Aorta (tissue), 5 donors: ENCODE data around the gene CCT3. TPM values are rescaled to one million over a fixed set of nuclear protein-coding genes. Genes with fewer than 3 reads are reported as not detected.
"Not testable (repeated sequence)": the region's sequence is repeated elsewhere in the genome, so short reads cannot be mapped to it uniquely, and the experiment has no call there.

Source experiments
- ATAC-seq: fragments of 200-7000 bp; cut with Tn5 transposase; one replicate; pipeline ENCODE4 v1.9.1; 2022; ENCODE audit warnings: moderate library complexity; ENCODE audit not compliant: low FRiP score
- DNase-seq, 2 donors: peaks; one replicate each; pipeline ENCODE4 v3.0.0-alpha.2; 2020
- H3K27ac ChIP-seq, 2 donors: one replicate each; pipeline ENCODE4 v1.5.1; 2013; ENCODE audit warnings: low read length in 2 of 2, mild to moderate bottlenecking in 2 of 2, moderate library complexity in 2 of 2, control low read depth in 1 of 2, inconsistent platforms in 1 of 2, low read depth in 1 of 2
- H3K27me3 ChIP-seq, 2 donors: one replicate each; pipeline ENCODE4 v1.6.1; 2013; ENCODE audit warnings: control low read depth in 1 of 2, low read length in 1 of 2, mild to moderate bottlenecking in 1 of 2, moderate library complexity in 1 of 2; ENCODE audit not compliant: insufficient read depth in 2 of 2, control insufficient read depth in 1 of 2
- H3K36me3 ChIP-seq, 2 donors: one replicate each; pipeline ENCODE4 v1.6.1; 2013; ENCODE audit warnings: control low read depth in 1 of 2, low read length in 1 of 2, mild to moderate bottlenecking in 1 of 2; ENCODE audit not compliant: insufficient read depth in 2 of 2, control insufficient read depth in 1 of 2
- H3K4me1 ChIP-seq, 2 donors: one replicate each; pipeline ENCODE4 v1.6.1; 2013; ENCODE audit warnings: low read length in 2 of 2, control low read depth in 1 of 2, mild to moderate bottlenecking in 1 of 2, moderate library complexity in 1 of 2; ENCODE audit not compliant: insufficient read depth in 2 of 2, control insufficient read depth in 1 of 2
- H3K4me3 ChIP-seq, 2 donors: one replicate each; pipeline ENCODE4 v1.5.1; 2013; ENCODE audit warnings: low read length in 2 of 2, control low read depth in 1 of 2, mild to moderate bottlenecking in 1 of 2
- H3K9me3 ChIP-seq: one replicate; pipeline ENCODE4 v1.6.1; 2013; ENCODE audit warnings: mild to moderate bottlenecking, low read length; ENCODE audit not compliant: control insufficient read depth
- WGBS, 2 donors: extraction: QIAGEN DNeasy Blood & Tissue Kit; methylation state at CpG; one replicate each; pipeline ENCODE4 v1.1.7; 2013; 5-methylcytosine and 5-hydroxymethylcytosine counted together
- intact Hi-C, 2 donors: fragments of 100-400 bp; cut with DNase I; formaldehyde crosslinking; loops; one replicate each; pipeline versions ENCODE4 v1.14.2 to v1.15.0; 2022
- polyA plus RNA-seq, 2 donors: library from polyadenylated mRNA; stranded (reverse); fragments of 200-250 nt; gene quantifications; one replicate each; pipeline ENCODE4 v1.2.3, GENCODE V29; 2013
- total RNA-seq, 2 donors: library from RNA; stranded (reverse); fragmentation: NEBNext Ultra II Directional; extraction: Animal tissue kit (Norgen Biotek cat#: 25700); gene quantifications; one replicate each; pipeline ENCODE4 v1.2.1, GENCODE V29; 2021
- donor health status: healthy with polysubstance abuse.
- donor health status: Bipolar disorder and iron deficiency.
- donor health status: DM: no; HTN: no; CAD: no.
- donor health status: DM: no; HTN: no; CAD: no.
- donor health status: DM: yes; HTN: yes; CAD: no.

Gene CCT3
- total and polyA plus RNA-seq, 4 donors, result 76.0 to 112 (median 94.5) TPM

DNA sequence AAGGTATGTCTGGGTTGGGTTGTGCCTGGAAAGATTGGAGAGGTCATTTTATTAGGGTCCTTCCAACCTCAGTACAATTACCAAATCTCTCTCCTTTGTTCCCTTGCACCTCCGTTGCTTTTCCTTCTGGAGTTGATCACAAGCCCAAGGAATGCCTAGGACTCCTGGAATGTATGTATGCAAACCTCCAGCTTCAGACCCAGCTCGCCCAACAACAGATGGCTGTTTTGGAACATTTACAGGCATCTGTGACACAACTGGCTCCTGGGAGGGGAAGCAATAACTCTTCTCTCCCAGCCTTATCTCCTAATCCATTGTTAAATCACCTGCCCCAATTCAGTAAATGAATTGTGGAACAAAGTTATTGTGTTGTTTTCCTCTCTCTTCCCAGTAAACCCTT, 8.5 kb upstream of the CCT3 start:
- Histone ChIP-seq H3K4me1 (no peaks in the 10 kb centered on the region), H3K27me3 (no peaks in the 10 kb centered on the region), H3K36me3 (no peaks in the 10 kb centered on the region), H3K4me3 (no peak overlapping the region), H3K27ac (no peak overlapping the region), H3K9me3 (no peaks in the 10 kb centered on the region)
- no peak for ATAC-seq
- DNase-seq, result no peak
- intact Hi-C loops, result no loop called here
- WGBS, 2 donors, result 29 to 37% methylated on average over 2 of the region's 2 CpGs

DNA sequence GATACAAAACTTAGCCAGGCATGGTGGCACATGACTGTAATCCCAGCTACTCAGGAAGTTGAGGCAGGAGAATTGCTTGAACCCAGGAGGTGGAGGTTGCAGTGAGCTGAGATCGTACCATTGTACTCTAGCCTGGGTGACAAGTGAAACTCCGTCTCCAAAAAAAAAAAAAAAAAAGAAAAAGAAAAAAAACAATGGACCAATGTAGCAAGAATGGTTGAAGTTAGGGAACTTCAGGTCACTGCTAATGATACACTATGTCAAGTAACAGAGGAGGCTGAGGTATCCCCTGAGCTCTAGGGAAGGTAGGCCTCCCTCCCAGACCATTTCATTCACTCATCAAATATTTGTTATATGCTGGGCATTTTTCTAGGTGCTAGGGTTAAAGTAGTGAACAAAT, 7.9 kb upstream of the CCT3 start:
- intact Hi-C loops, H3K4me3 ChIP-seq, DNase-seq, ATAC-seq, H3K4me1 ChIP-seq, H3K27me3 ChIP-seq, H3K9me3 ChIP-seq, H3K27ac ChIP-seq, H3K36me3 ChIP-seq: not testable (repeated sequence)
- 78 to 88% methylated on average over 2 of the region's 2 CpGs for WGBS, 2 donors

DNA sequence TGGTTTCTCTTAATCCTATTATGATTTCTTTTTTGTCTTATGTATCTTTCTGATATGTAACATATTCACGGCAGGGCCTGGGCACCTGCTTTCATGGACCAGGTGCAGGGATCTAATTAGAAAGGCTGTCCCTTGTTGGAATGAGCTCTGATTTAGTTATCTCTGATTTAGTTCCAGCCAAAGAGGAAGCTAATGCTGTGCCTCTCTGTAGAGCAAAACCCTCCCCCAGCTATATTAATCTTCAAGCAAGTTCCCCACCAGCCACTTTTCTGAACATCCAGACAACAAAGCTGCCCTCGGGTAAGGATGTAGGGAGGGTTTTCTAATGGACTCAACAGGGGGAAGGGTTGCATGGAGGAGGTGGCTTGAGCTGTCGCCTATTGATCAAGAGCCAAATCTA, 6.3 kb upstream of the CCT3 start:
- no peak overlapping the region for H3K4me3 ChIP-seq
- no peak for DNase-seq
- H3K36me3 ChIP-seq, result no peaks in the 10 kb centered on the region
- no peaks in the 10 kb centered on the region for H3K4me1 ChIP-seq
- intact Hi-C loops, result no loop called here
- H3K27me3 ChIP-seq, result no peaks in the 10 kb centered on the region
- H3K27ac ChIP-seq, result no peak overlapping the region
- 83 to 86% methylated on average over 3 of the region's 3 CpGs for WGBS, 2 donors
- ATAC-seq, result no peak
- H3K9me3 ChIP-seq, result no peaks in the 10 kb centered on the region

DNA sequence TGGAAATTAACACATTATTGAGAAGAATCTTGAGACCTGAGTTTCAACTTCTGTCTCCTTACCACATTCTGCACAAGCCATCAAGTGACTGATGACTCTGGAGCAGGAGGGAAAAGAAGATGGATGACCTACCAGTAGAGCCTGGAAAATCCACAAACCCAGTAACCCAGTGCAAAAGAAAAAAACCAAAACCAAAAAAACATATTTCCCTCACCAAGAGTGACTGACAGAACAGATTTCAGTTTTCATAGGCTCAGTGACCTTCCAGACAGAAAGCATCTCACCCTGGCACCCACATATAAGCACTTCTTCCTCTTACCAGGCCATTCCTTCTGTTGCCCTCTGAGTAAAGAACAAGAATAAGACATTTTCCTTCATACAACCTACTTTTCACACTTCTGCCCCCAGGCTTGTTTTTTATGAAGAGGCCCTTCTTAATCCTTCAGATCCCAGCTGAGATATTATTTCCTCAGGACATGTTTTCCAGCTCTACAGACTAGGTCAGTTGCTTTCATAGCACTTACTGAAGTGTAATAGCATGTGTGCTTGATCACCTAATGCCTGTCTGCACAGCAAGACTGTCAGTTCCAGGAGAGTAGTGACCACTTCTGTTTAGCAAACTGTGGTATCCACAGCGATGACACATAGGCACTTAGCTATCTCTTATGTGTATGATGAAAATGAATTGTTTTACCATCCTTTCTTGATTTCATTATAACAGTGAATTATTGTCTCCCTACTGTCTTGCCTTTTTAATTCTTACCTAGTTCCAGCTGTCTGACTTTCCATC, 4.3 kb upstream of the CCT3 start:
- no peaks in the 10 kb centered on the region for H3K36me3 ChIP-seq
- H3K27me3 ChIP-seq, result no peaks in the 10 kb centered on the region
- 78 to 89% methylated on average over 1 of the region's 1 CpG for WGBS, 2 donors
- H3K9me3 ChIP-seq, result no peaks in the 10 kb centered on the region
- no peak overlapping the region for H3K27ac ChIP-seq
- DNase-seq (no peak), ATAC-seq (no peak)
- intact Hi-C loops, result no loop called here
- H3K4me3 ChIP-seq, result no peak overlapping the region
- H3K4me1 ChIP-seq, result no peaks in the 10 kb centered on the region

DNA sequence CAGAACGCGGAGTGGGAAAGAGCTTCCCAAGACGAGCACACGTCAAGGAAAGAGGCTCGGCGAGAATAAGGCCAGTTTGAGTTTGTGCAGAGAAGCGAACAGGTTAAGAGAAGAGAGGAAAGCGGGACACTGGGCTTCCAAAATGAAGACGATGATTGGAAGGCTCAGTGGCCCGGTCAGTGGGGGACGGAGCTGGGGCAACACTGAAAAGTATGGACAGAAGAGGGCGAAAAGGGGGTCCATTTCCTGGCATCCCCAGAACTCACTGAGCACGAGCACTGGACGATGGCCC, 258 bp downstream of the CCT3 start:
- peak overlapping the region; percentile 22 to 81 for H3K4me3 ChIP-seq
- H3K36me3 ChIP-seq, result no peaks in the 10 kb centered on the region
- ATAC-seq (peak; percentile 63), DNase-seq (no peak)
- no peak overlapping the region for H3K27ac ChIP-seq
- no peaks in the 10 kb centered on the region for H3K27me3 ChIP-seq
- intact Hi-C loops, result no loop called here
- peaks cover 0 to 9% of the 10 kb centered on the region in 2 donors for H3K4me1 ChIP-seq
- 0% methylated on average over 14 of the region's 14 CpGs for WGBS, 2 donors
- H3K9me3 ChIP-seq, result no peaks in the 10 kb centered on the region

DNA sequence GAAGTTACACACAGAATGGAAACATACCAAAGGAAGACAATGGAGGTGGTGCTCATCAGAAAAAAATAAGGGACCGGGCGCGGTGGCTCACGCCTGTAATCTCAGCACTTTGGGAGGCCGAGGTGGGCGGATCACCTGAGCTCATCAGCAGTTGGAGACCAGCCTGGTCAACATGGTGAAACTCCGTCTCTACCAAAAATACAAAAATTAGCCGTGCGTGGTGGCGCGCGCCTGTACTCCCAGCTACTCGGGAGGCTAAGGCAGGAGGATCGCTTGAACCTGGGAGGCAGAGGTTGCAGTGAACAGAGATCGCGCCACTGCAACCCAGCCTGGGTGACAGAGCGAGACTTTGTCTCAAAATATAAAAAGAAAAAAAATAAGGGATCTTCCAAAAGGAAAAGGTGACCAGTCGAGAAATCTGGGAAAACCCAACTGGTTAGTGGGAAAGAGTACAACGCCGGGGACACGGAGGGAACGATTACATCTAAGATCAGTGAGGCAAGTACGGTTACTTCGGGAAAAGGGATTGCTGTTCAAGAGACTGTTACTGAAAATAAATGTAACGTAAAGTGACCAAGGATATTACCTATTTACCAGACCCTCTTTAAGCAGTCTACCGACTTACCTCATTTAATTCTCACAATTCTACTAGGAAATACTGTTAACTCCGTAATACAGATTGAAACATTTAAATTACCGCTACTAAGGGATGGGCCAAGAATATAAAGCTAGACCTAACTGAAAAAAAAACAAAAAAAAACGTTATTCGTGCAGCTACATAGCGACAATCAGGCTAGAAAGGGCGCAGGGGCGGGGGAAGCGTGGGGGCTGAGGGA, 822 bp downstream of the CCT3 start:
- Histone ChIP-seq H3K36me3 (no peaks in the 10 kb centered on the region), H3K27me3 (no peaks in the 10 kb centered on the region), H3K4me1 (peaks cover 0 to 9% of the 10 kb centered on the region in 2 donors), H3K27ac (no peak overlapping the region), H3K9me3 (no peaks in the 10 kb centered on the region), H3K4me3 (peak overlapping the region; percentile 22 to 81)
- ATAC-seq (no peak), DNase-seq (no peak)
- 33% methylated on average over 34 of the region's 34 CpGs for WGBS, 2 donors
- intact Hi-C loops, result no loop called here

DNA sequence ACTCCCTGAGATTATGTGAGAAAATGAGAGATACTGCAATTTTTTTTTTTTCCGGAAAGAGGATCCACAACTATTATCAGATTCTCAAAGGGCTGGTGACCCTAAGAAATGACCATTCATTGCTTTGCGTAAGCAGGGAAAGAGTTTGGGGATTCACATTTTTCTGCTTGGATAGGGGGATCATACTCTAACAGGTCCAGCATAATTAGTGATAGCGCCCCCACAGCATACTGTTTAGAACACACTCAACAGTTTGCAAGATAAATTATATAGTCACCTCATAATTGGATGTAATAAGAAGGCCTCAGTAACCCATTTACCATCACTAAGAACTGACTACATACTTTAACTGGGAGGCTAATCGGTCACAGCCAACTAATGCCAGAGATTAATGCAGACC, 1.9 kb downstream of the CCT3 start:
- no peak overlapping the region for H3K27ac ChIP-seq
- 85 to 87% methylated on average over 4 of the region's 4 CpGs for WGBS, 2 donors
- peak overlapping the region in 1 of 2 donors; percentile 81 for H3K4me3 ChIP-seq
- intact Hi-C loops, result no loop called here
- DNase-seq (no peak), ATAC-seq (no peak)
- no peaks in the 10 kb centered on the region for H3K27me3 ChIP-seq
- H3K9me3 ChIP-seq, result no peaks in the 10 kb centered on the region
- H3K36me3 ChIP-seq, result no peaks in the 10 kb centered on the region
- peaks cover 0 to 9% of the 10 kb centered on the region in 2 donors for H3K4me1 ChIP-seq

- H3K27ac ChIP-seq, H3K4me3 ChIP-seq, H3K27me3 ChIP-seq, intact Hi-C loops, ATAC-seq, H3K9me3 ChIP-seq, H3K4me1 ChIP-seq, DNase-seq: not testable (repeated sequence)
- 92 to 94% methylated on average over 9 of the region's 9 CpGs for WGBS, 2 donors
- H3K36me3 ChIP-seq, result peaks cover 10 to 12% of the 10 kb centered on the region in 2 donors
These were observed 14.9 kb downstream of the CCT3 start for GRCh38 chr1:156323179-156323578.

DNA sequence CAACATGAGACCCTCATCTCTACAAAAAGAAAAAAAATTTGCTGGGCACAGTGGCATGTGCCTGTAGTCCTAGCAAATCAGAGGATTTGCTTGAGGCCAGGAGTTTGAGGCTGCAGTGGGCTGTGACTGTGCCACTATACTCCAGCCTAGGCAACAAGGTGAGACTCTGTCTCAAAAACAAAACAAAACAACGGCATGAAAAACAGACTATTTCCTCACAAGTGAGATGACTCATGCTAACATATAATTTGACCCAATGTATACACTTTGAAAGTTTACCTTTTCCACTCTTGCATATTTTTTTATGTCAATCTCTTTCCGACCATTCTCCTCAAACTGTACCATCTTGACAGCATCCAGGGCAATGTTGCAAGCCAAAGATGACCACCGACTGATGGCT, 17.5 kb downstream of the CCT3 start:
- no peak overlapping the region for H3K27ac ChIP-seq
- DNase-seq (no peak), ATAC-seq (no peak)
- intact Hi-C loops, result no loop called here
- no peaks in the 10 kb centered on the region for H3K4me1 ChIP-seq
- H3K27me3 ChIP-seq, result no peaks in the 10 kb centered on the region
- no peak overlapping the region for H3K4me3 ChIP-seq
- peaks cover 18 to 19% of the 10 kb centered on the region in 2 donors for H3K36me3 ChIP-seq
- WGBS, 2 donors, result 78 to 79% methylated on average over 3 of the region's 3 CpGs
- H3K9me3 ChIP-seq, result no peaks in the 10 kb centered on the region
